GM23338 (cell line): ENCODE results near the gene WFS1.

Experiments
- CREB1 ChIP-seq: fragments of 250-450 bp; sonication (Bioruptor Pico); IDR thresholded peaks from 2 replicates; pipeline ENCODE4 v1.5.0; 2020; ENCODE audit warnings: low read depth, mild to moderate bottlenecking, moderate library complexity
- EZH2 ChIP-seq: fragments of 200-600 bp; sonication (generic); IDR thresholded peaks from one replicate; pipeline ENCODE4 v1.8.0; 2017; ENCODE audit warnings: antibody characterized with exemption, mild to moderate bottlenecking, low read depth; ENCODE audit not compliant: unreplicated experiment
- EZH2phosphoT487 ChIP-seq: fragments of 200-600 bp; sonication (generic); IDR thresholded peaks from one replicate; pipeline ENCODE4 v1.8.1; 2018; ENCODE audit warnings: antibody characterized with exemption; ENCODE audit not compliant: unreplicated experiment
- POLR2AphosphoS5 ChIP-seq: IDR thresholded peaks from 2 replicates; pipeline ENCODE4 v1.6.1; 2016; ENCODE audit warnings: antibody characterized with exemption, low read depth
- ZNF114 ChIP-seq: fragments of 250-450 bp; sonication (Bioruptor Pico); IDR thresholded peaks from 2 replicates; pipeline ENCODE4 v1.5.0; 2020; ENCODE audit warnings: mild to moderate bottlenecking, moderate library complexity
- ZNF331 ChIP-seq: fragments of 250-450 bp; sonication (Bioruptor Pico); IDR thresholded peaks from 2 replicates; pipeline ENCODE4 v1.5.0; 2020; ENCODE audit warnings: low read depth, mild to moderate bottlenecking, moderate library complexity
- TF ChIP-seq, protein P1 (sequence below), 2 experiments: fragments of 200-600 bp in 1 of 2; sonication (generic) in 1 of 2; conservative IDR thresholded peaks; 2 replicates each; pipeline versions ENCODE4 v1.5.1 to v1.6.1; 2016 to 2017; ENCODE audit warnings: antibody characterized with exemption in 2 of 2, low read depth in 2 of 2, mild to moderate bottlenecking in 2 of 2, moderate library complexity in 1 of 2
- TF ChIP-seq, protein P2 (sequence below): IDR thresholded peaks from 2 replicates; pipeline ENCODE4 v1.6.1; 2016; ENCODE audit warnings: antibody characterized with exemption
- TF ChIP-seq, protein P3 (sequence below): IDR thresholded peaks from one replicate; pipeline ENCODE4 v1.6.1; 2018; ENCODE audit warnings: antibody characterized with exemption; ENCODE audit not compliant: unreplicated experiment

DNA sequence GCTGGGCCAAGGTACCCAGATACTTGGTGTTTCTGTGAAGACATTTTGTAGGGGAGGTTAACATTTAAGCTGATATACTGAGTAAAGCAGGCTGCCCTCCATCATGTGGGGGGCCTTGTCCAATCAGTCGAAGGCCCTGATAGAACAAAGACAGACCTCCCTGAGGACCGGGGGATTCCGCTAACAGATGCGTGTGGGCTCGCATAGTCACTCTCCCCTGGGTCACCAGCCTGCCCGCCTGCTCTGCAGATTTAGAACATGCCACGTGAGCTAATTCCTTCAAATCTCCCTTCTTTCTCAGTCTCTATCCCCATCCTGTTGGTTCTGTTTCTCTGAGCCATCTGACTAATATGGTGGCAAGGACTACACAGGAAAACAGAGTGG is 60.7 kb downstream of the WFS1 start:
- TF ChIP-seq EZH2 (no peak), EZH2phosphoT487 (no peak), POLR2AphosphoS5 (no peak), ZNF331 (CRISPR knock-in tag) (no peak), CREB1 (no peak), ZNF114 (no peak)
- TF ChIP-seq, protein P1, sequence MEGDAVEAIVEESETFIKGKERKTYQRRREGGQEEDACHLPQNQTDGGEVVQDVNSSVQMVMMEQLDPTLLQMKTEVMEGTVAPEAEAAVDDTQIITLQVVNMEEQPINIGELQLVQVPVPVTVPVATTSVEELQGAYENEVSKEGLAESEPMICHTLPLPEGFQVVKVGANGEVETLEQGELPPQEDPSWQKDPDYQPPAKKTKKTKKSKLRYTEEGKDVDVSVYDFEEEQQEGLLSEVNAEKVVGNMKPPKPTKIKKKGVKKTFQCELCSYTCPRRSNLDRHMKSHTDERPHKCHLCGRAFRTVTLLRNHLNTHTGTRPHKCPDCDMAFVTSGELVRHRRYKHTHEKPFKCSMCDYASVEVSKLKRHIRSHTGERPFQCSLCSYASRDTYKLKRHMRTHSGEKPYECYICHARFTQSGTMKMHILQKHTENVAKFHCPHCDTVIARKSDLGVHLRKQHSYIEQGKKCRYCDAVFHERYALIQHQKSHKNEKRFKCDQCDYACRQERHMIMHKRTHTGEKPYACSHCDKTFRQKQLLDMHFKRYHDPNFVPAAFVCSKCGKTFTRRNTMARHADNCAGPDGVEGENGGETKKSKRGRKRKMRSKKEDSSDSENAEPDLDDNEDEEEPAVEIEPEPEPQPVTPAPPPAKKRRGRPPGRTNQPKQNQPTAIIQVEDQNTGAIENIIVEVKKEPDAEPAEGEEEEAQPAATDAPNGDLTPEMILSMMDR (conservative IDR thresholded peaks at IDR 0.05; ENCODE audit: low read depth in 2 of 2) = no peak
- TF ChIP-seq, protein P2, sequence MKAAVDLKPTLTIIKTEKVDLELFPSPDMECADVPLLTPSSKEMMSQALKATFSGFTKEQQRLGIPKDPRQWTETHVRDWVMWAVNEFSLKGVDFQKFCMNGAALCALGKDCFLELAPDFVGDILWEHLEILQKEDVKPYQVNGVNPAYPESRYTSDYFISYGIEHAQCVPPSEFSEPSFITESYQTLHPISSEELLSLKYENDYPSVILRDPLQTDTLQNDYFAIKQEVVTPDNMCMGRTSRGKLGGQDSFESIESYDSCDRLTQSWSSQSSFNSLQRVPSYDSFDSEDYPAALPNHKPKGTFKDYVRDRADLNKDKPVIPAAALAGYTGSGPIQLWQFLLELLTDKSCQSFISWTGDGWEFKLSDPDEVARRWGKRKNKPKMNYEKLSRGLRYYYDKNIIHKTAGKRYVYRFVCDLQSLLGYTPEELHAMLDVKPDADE = no peak
- TF ChIP-seq, protein P3, sequence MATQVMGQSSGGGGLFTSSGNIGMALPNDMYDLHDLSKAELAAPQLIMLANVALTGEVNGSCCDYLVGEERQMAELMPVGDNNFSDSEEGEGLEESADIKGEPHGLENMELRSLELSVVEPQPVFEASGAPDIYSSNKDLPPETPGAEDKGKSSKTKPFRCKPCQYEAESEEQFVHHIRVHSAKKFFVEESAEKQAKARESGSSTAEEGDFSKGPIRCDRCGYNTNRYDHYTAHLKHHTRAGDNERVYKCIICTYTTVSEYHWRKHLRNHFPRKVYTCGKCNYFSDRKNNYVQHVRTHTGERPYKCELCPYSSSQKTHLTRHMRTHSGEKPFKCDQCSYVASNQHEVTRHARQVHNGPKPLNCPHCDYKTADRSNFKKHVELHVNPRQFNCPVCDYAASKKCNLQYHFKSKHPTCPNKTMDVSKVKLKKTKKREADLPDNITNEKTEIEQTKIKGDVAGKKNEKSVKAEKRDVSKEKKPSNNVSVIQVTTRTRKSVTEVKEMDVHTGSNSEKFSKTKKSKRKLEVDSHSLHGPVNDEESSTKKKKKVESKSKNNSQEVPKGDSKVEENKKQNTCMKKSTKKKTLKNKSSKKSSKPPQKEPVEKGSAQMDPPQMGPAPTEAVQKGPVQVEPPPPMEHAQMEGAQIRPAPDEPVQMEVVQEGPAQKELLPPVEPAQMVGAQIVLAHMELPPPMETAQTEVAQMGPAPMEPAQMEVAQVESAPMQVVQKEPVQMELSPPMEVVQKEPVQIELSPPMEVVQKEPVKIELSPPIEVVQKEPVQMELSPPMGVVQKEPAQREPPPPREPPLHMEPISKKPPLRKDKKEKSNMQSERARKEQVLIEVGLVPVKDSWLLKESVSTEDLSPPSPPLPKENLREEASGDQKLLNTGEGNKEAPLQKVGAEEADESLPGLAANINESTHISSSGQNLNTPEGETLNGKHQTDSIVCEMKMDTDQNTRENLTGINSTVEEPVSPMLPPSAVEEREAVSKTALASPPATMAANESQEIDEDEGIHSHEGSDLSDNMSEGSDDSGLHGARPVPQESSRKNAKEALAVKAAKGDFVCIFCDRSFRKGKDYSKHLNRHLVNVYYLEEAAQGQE = no peak
